ENCODE data around the gene EPS8L2. TPM values are rescaled to one million over a fixed set of nuclear protein-coding genes. Genes with fewer than 3 reads are reported as not detected.

The EPS8L2 gene
- total and polyA plus RNA-seq, 9 of the 15 experiments (the other 6 are each of a cell fraction or from before 2014, with no cell fraction given), result 0.75 to 17.0 (median 3.7) TPM

DNA sequence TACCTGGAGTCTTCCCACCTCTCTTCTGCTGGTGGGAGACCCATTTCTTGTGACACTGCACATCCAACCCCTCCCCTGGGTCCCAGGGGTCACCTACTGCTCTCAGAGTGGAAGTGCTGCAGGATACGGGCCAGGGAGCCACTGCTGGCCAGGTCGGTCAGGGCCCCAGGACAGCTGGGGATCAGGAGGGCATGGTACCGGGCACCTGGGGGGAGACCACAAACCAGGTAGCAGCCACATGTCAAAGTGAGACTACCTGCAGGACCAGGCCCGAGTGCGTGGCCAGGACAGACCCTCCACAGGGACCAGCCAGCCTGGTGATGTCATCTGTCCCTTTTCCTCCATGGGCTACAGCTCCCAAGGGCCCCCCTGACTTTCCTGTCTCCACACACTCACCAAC is 67.4 kb downstream of the EPS8L2 start:
- no peak overlapping the region for H2AFZ ChIP-seq (ENCODE audit: low read depth, low read length)
- ChIA-PET CTCF (ENCODE audit: low intra/inter-chr PET ratio) (no interaction called here), POLR2A (interaction anchor here (0.7 to 1.0 kb wide), 2 partner anchors 11 to 22 kb away, joined by 3 to 4 read pairs; no protein-coding TSS in a partner anchor)
- H3K27me3 ChIP-seq (ENCODE audit: control insufficient read depth in 2 of 2, insufficient read depth in 2 of 2, low read length in 2 of 2), result no peaks in the 10 kb centered on the region
- H3K9me3 ChIP-seq (replicated peaks; ENCODE audit: control insufficient read depth, insufficient read depth, low read depth, low read length), result no peaks in the 10 kb centered on the region; the same call in 1 of the 2 replicates
- FAIRE-seq (no peak), DNase-seq (ENCODE audit: extremely low read depth in 1 of 4, low spot score in 3 of 4) (no peak), ATAC-seq (no peak)
- H4K20me1 ChIP-seq (replicated peaks; ENCODE audit: control insufficient read depth, insufficient read depth, low read length), result peaks cover 28% of the 10 kb centered on the region
- peaks cover 15 to 82% of the 10 kb centered on the region in 2 experiments for H3K4me1 ChIP-seq (replicated peaks in 1 of 2; ENCODE audit: control insufficient read depth in 2 of 2, insufficient read depth in 2 of 2, low read length in 2 of 2)
- in situ Hi-C loops (cut with MboI) (no loop called here), intact Hi-C loops (cut with micrococcal nuclease) (no loop called here)
- no peak overlapping the region; the same call in 2 of the 3 replicates for H3K27ac ChIP-seq (ENCODE audit: extremely low read depth, low read depth, low read length)
- no peak overlapping the region for H3K4me2 ChIP-seq (ENCODE audit: insufficient read depth, low read length)
- TF ChIP-seq, protein P1, sequence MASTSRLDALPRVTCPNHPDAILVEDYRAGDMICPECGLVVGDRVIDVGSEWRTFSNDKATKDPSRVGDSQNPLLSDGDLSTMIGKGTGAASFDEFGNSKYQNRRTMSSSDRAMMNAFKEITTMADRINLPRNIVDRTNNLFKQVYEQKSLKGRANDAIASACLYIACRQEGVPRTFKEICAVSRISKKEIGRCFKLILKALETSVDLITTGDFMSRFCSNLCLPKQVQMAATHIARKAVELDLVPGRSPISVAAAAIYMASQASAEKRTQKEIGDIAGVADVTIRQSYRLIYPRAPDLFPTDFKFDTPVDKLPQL (IDR thresholded peaks at IDR 0.05; ENCODE audit: extremely low read depth, insufficient read length), result no peak
- TF ChIP-seq RBFOX2 (IDR thresholded peaks at IDR 0.05; ENCODE audit: low read depth, low read length), result peak; percentile 28; the same call in 1 of the 2 replicates
- H3K9ac ChIP-seq (ENCODE audit: insufficient read depth in 1 of 2, low read depth in 2 of 2, low read length in 2 of 2), result peak overlapping the region in 1 of 2 experiments; percentile 65; a peak in 2 of 4 replicates
- WGBS (ENCODE audit: insufficient coverage, low coverage, missing lambda C conversion rate), result 100% methylated on average over 2 of the region's 5 CpGs
- peaks cover 6% of the 10 kb centered on the region for H3K9me1 ChIP-seq (ENCODE audit: control insufficient read depth, insufficient read depth, low read length)
- peaks cover 75% of the 10 kb centered on the region for H3K79me2 ChIP-seq (ENCODE audit: control insufficient read depth, insufficient read depth, low read length)
- peaks cover 62% of the 10 kb centered on the region for H3K36me3 ChIP-seq (ENCODE audit: control insufficient read depth, insufficient read depth, low read length)
- no TSS peak for BruUV-seq (replicated peaks)
- no peak overlapping the region for H3K4me3 ChIP-seq

DNA sequence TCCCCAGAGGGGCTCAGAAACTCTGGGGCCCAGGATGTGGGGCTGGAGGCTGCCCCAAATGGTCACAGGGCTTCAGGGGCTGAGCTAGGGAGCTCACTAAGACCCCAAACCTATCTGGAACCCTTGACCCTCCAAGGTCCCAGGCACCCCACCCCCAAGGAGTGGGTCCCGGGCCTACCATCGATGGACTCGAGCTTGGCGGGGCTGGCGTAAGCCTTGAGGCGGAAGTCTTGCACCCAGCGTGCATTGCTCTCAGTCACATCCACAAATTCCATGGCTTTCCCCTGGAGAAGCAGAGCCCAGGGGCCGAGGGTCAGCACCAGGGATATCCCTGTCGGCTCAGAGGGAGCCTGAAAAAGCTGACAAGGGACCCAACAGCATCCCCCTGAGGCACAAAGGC is 67.8 kb downstream of the EPS8L2 start:
- no peak overlapping the region for H3K4me3 ChIP-seq
- peaks cover 66% of the 10 kb centered on the region for H3K36me3 ChIP-seq (ENCODE audit: control insufficient read depth, insufficient read depth, low read length)
- 96% methylated on average over 9 of the region's 9 CpGs for WGBS (ENCODE audit: insufficient coverage, low coverage, missing lambda C conversion rate)
- H3K9me3 ChIP-seq (replicated peaks; ENCODE audit: control insufficient read depth, insufficient read depth, low read depth, low read length), result no peaks in the 10 kb centered on the region; the same call in 1 of the 2 replicates
- no peaks in the 10 kb centered on the region for H3K27me3 ChIP-seq (ENCODE audit: control insufficient read depth in 2 of 2, insufficient read depth in 2 of 2, low read length in 2 of 2)
- intact Hi-C loops (cut with micrococcal nuclease), result no loop called here
- H3K4me2 ChIP-seq (ENCODE audit: insufficient read depth, low read length), result no peak overlapping the region
- BruUV-seq (replicated peaks), result no TSS peak
- in situ Hi-C loops (cut with MboI), result no loop called here
- ChIA-PET POLR2A (interaction anchor here (0.7 to 1.0 kb wide), 2 partner anchors 12 to 21 kb away, joined by 3 to 4 read pairs; no protein-coding TSS in a partner anchor), CTCF (ENCODE audit: low intra/inter-chr PET ratio) (no interaction called here)
- no peak for FAIRE-seq
- H3K4me1 ChIP-seq (replicated peaks in 1 of 2; ENCODE audit: control insufficient read depth in 2 of 2, insufficient read depth in 2 of 2, low read length in 2 of 2), result peaks cover 16 to 86% of the 10 kb centered on the region in 2 experiments
- H3K79me2 ChIP-seq (ENCODE audit: control insufficient read depth, insufficient read depth, low read length), result peaks cover 79% of the 10 kb centered on the region
- ATAC-seq, result no peak
- H4K20me1 ChIP-seq (replicated peaks; ENCODE audit: control insufficient read depth, insufficient read depth, low read length), result peaks cover 28% of the 10 kb centered on the region
- H3K9me1 ChIP-seq (ENCODE audit: control insufficient read depth, insufficient read depth, low read length), result peaks cover 6% of the 10 kb centered on the region
- no peak for DNase-seq (ENCODE audit: extremely low read depth in 1 of 4, low spot score in 3 of 4)
- no peak overlapping the region for H2AFZ ChIP-seq (ENCODE audit: low read depth, low read length)
- no peak overlapping the region; the same call in 2 of the 3 replicates for H3K27ac ChIP-seq (ENCODE audit: extremely low read depth, low read depth, low read length)
- peak overlapping the region in 1 of 2 experiments; percentile 65; a peak in 2 of 4 replicates for H3K9ac ChIP-seq (ENCODE audit: insufficient read depth in 1 of 2, low read depth in 2 of 2, low read length in 2 of 2)
- no peak for TF ChIP-seq LEF1 (IDR thresholded peaks at IDR 0.05)
- TF ChIP-seq ZNF551 (CRISPR knock-in tag; IDR thresholded peaks at IDR 0.05), result no peak
- TF ChIP-seq POLR2AphosphoS5 (IDR thresholded peaks at IDR 0.05; ENCODE audit: control insufficient read depth, insufficient read depth, low read depth, low read length), result 0 out of 2 replicates have a peak, but pooled peaks have one; percentile 17
- TF ChIP-seq WHSC1 (IDR thresholded peaks at IDR 0.05; ENCODE audit: low read length), result no peak
